ENCODE data around the gene LUM. TPM values are rescaled to one million over a fixed set of nuclear protein-coding genes. Genes with fewer than 3 reads are reported as not detected.

LUM gene
- total RNA-seq, 1 experiment from 2014 or later: not detected

GRCh38 chr12:91103101-91103500 lies 8.2 kb downstream of the LUM start:
- Mint-ChIP-seq H3K4me1 (ENCODE audit: insufficient read depth, unreplicated experiment) (peaks cover 5% of the 10 kb centered on the region), H3K27me3 (ENCODE audit: insufficient read depth, unreplicated experiment) (peaks cover 22% of the 10 kb centered on the region), H3K9me3 (ENCODE audit: unreplicated experiment) (no peaks in the 10 kb centered on the region), H3K4me3 (ENCODE audit: unreplicated experiment) (no peak overlapping the region), H3K36me3 (ENCODE audit: insufficient read depth, unreplicated experiment) (no peaks in the 10 kb centered on the region), H3K27ac (ENCODE audit: low read depth, unreplicated experiment) (no peak overlapping the region)
- intact Hi-C loops (cut with micrococcal nuclease): no loop called here
- no peak for DNase-seq (ENCODE audit: unreplicated experiment)
- no TSS peak for BruUV-seq (replicated peaks)
- CTCF ChIA-PET: no interaction called here
- TF ChIP-seq CTCF (IDR thresholded peaks at IDR 0.05; ENCODE audit: unreplicated experiment): no peak
- POLR2A ChIA-PET: no interaction called here

GRCh38 chr12:91100906-91101305 lies 10.4 kb downstream of the LUM start:
- Mint-ChIP-seq H3K9me3 (ENCODE audit: unreplicated experiment) (no peaks in the 10 kb centered on the region), H3K36me3 (ENCODE audit: insufficient read depth, unreplicated experiment) (no peaks in the 10 kb centered on the region), H3K4me1 (ENCODE audit: insufficient read depth, unreplicated experiment) (peaks cover 5% of the 10 kb centered on the region), H3K27ac (ENCODE audit: low read depth, unreplicated experiment) (no peak overlapping the region), H3K27me3 (ENCODE audit: insufficient read depth, unreplicated experiment) (peaks cover under 1% of the 10 kb centered on the region), H3K4me3 (ENCODE audit: unreplicated experiment) (no peak overlapping the region)
- TF ChIP-seq CTCF (IDR thresholded peaks at IDR 0.05; ENCODE audit: unreplicated experiment): no peak
- intact Hi-C loops (cut with micrococcal nuclease): no loop called here
- BruUV-seq (replicated peaks): no TSS peak
- no peak for DNase-seq (ENCODE audit: unreplicated experiment)
- ChIA-PET CTCF (interaction anchor here (0.7 to 3.2 kb wide), 2 partner anchors 8 to 60 kb away, joined by 3 to 20 read pairs; no protein-coding TSS in a partner anchor), POLR2A (no interaction called here)

GRCh38 chr12:91099836-91100235 lies 11.5 kb downstream of the LUM start:
- no peak for DNase-seq (ENCODE audit: unreplicated experiment)
- peaks cover 5% of the 10 kb centered on the region for H3K4me1 Mint-ChIP-seq (ENCODE audit: insufficient read depth, unreplicated experiment)

GRCh38 chr12:91099341-91099740 lies 12.0 kb downstream of the LUM start:
- H3K4me3 Mint-ChIP-seq (ENCODE audit: unreplicated experiment): no peak overlapping the region
- H3K27me3 Mint-ChIP-seq (ENCODE audit: insufficient read depth, unreplicated experiment): peaks cover 5% of the 10 kb centered on the region
- H3K4me1 Mint-ChIP-seq (ENCODE audit: insufficient read depth, unreplicated experiment): peaks cover 5% of the 10 kb centered on the region
- POLR2A ChIA-PET: no interaction called here
- intact Hi-C loops (cut with micrococcal nuclease): no loop called here
- no peak overlapping the region for H3K27ac Mint-ChIP-seq (ENCODE audit: low read depth, unreplicated experiment)
- no peak for TF ChIP-seq CTCF (IDR thresholded peaks at IDR 0.05; ENCODE audit: unreplicated experiment)
- CTCF ChIA-PET: interaction anchor here (0.6 to 3.2 kb wide), 3 partner anchors 9 to 113 kb away, joined by 3 to 20 read pairs (median 3); no protein-coding TSS in a partner anchor
- DNase-seq (ENCODE audit: unreplicated experiment): no peak
- no peaks in the 10 kb centered on the region for H3K36me3 Mint-ChIP-seq (ENCODE audit: insufficient read depth, unreplicated experiment)
- no peaks in the 10 kb centered on the region for H3K9me3 Mint-ChIP-seq (ENCODE audit: unreplicated experiment)
- no TSS peak for BruUV-seq (replicated peaks)

More at GRCh38 chr12:91099836-91100235, 11.5 kb downstream of the LUM start:
- ChIA-PET CTCF (interaction anchor here (0.6 to 3.2 kb wide), 3 partner anchors 9 to 114 kb away, joined by 3 to 20 read pairs (median 3); no protein-coding TSS in a partner anchor), POLR2A (no interaction called here)
- H3K27ac Mint-ChIP-seq (ENCODE audit: low read depth, unreplicated experiment): no peak overlapping the region
- H3K9me3 Mint-ChIP-seq (ENCODE audit: unreplicated experiment): no peaks in the 10 kb centered on the region
- intact Hi-C loops (cut with micrococcal nuclease): no loop called here
- H3K4me3 Mint-ChIP-seq (ENCODE audit: unreplicated experiment): no peak overlapping the region
- H3K27me3 Mint-ChIP-seq (ENCODE audit: insufficient read depth, unreplicated experiment): peaks cover under 1% of the 10 kb centered on the region
- TF ChIP-seq CTCF (IDR thresholded peaks at IDR 0.05; ENCODE audit: unreplicated experiment): no peak
- BruUV-seq (replicated peaks): no TSS peak
- no peaks in the 10 kb centered on the region for H3K36me3 Mint-ChIP-seq (ENCODE audit: insufficient read depth, unreplicated experiment)
